SK-N-MC (cell line): ENCODE measurements around the gene MT1H.

Source experiments
- EZH2 ChIP-seq: fragments of 200-600 bp; sonication (generic); IDR thresholded peaks from one replicate; pipeline ENCODE4 v1.6.1; 2017; ENCODE audit warnings: antibody characterized with exemption
- FOXP2 ChIP-seq: optimal IDR thresholded peaks from 2 replicates; pipeline ENCODE3; 2011; ENCODE audit warnings: mild to moderate bottlenecking, moderate library complexity; ENCODE audit not compliant: insufficient read depth; ENCODE audit errors: extremely low read length, control extremely low read depth
- POLR2AphosphoS5 ChIP-seq: IDR thresholded peaks from 2 replicates; pipeline ENCODE4 v1.6.1; 2012; ENCODE audit warnings: mild to moderate bottlenecking, low read depth, low read length, borderline replicate concordance

DNA sequence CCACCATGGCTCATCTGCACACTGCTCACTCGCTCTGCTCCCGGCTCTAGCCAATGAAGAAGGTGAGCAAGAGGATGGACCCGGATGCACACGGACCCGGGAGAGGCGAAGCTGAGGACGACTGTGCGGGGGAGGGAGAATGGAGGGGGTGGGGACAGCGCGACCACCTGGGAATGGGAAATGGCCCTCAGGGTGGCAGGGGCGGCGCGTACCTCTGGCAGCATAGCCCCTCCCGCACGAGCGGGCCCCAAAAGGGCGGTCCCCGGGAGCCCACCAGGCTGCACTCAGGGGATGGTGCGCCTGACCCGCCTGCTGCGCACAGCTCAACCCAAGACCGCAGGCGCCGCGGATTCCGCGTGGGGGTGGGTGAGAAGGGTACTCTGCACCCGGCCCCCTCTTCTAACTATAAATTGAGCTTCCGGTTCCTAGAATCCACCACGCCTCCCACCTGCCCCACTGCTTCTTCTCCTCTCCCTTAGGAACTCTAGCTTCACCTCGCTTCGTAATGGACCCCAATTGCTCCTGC lies 6.1 kb downstream of the MT1H start:
- TF ChIP-seq EZH2 (no peak), POLR2AphosphoS5 (no peak), FOXP2 (no peak)
